GM19468 (cell line): ENCODE results near the gene RBM8A.

ENCODE experiments used
- ATAC-seq: cut with Tn5 transposase; IDR thresholded peaks from one replicate; pipeline ENCODE4 v1.9.1; 2021; ENCODE audit warnings: mild to moderate bottlenecking, moderate library complexity, moderate number of reproducible peaks; ENCODE audit not compliant: unreplicated experiment; ENCODE audit errors: extremely low read depth

Gene RBM8A

DNA sequence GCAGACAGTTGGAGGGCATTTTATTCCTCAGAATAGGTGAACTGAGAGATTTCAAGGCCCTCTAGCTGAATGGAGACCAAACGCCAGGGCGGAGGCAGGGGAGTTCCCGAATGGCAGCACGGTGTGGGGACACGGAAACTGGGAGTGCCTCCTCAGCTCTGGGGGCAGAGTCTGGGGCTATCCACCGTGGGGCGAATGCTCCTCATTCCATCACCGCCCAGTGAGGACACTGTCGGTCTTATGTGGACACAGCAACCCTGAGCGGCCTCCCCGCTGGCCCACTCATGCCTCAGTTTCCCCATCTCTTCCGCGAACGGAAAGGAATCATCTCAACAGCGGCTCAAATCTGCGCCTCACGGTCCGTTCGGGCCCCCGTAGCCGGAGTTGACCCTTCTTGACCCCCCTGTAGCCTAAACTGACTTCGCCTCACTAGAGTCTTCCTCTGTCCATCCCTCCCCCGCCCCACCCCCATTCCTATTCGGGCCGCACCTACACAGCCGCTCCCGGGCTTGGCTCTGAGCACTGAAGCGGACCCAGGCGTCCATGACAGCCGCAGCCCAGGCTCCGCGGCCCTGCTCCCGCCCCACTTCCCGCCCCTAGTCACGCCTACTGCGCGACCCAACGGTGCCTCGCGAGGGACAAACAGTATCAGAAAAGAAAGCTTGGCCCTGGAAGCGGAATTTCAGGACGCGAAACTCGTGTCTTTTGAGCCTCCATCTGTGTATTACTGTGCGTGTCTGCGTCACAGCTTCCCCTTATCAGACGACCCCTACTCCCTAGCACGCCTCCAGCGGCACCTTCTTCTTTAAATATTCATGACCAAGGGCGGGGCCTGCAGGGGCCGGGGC, 8.9 kb downstream of the RBM8A start, which contains the start of gene PEX11B:
TSS of gene PEX11B (minus strand) at position 574 of the 848 bp plus-strand sequence. CDS start at position 545, 29 bp downstream.
- ATAC-seq, result peak; percentile 66

GRCh38 chr1:145917595-145917994, 9.7 kb downstream of the RBM8A start:
- ATAC-seq, result no peak

- no peak for ATAC-seq
Measured at GRCh38 chr1:145916745-145917144, 10.5 kb downstream of the RBM8A start.

GRCh38 chr1:145912128-145912641, 15.1 kb downstream of the RBM8A start:
- ATAC-seq, result no peak

DNA sequence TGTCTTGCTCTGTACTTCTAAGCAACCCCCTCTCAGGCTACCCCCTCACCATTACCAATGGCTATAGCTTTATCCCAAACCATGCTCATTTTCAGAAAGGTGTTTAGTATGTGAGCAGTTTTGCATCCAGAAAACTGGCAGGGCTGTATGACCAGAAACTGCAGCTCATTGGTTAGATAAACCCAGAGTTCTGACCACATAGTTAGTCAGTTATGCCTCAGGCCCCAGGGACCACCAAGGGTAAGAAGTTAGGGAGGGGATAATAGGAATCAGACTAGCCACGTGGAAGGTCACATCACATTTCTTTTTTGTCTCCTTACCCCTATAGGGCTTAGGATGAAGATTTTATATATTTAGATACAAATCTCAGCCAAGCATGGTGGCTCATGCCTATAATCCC, 18.6 kb downstream of the RBM8A start:
- ATAC-seq, result no peak

- no peak for ATAC-seq
Measured at GRCh38 chr1:145906954-145907753, 20.1 kb downstream of the RBM8A start.

GRCh38 chr1:145901312-145902021, 25.8 kb downstream of the RBM8A start:
- no peak for ATAC-seq

DNA sequence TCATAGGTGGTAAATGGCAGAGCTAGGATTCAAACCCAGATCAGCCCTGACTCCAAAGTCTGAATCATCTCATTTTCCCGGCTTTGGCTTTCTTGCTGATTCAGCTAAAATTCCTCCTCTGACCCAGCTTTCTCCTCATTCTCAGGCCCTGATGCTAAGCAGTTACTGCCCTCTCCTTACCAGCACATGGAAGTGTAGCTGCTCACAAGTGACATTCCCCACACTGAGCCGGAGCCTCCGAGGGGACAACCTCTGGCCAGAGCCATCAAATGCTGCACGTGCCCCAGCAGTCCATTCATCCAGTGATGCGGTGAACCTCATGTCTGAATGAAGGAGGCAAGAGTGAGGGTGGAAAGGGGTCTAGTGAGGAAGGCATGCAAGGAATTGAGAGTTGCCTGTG, 28.5 kb downstream of the RBM8A start:
- ATAC-seq, result no peak

DNA sequence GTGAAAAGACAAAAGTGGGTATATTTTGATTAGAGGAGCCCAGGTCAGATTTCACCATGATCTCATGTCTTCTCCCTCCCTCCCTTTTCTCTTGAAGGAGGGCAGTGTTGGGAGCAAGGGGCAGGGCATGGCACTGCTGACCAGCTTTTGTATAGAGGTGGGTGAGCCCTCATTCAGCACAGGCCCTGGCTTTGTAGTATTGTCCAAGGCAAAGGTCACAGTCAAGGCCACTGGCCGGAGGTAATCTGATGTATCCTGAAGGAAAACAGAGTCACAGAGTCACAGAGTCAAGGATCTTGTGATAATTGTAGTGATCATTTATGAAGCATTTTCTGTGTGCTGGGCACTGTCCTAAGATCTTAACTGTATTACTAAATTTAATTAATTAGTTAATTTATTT, 29.3 kb downstream of the RBM8A start:
- no peak for ATAC-seq

DNA sequence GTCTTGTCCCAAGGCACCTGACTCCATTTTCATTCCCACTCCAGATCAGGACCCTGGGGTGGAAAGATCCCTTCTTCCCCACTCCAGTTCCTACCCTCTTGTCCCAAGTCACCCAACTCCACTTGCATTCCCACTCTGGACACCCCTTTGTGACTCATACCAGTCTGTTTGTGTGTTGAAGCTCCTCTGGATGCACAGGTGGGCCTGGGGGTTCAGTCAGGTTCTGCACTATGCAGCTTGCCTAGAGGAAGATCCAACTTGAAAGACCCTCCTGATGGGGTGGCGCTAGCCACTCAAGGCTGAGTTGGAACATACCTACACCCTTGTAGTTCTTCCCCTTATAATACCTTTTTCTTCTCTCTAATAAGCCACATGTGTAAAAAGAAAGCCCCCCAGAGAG, 31.8 kb downstream of the RBM8A start:
- ATAC-seq, result no peak

- ATAC-seq, result no peak
Measured at GRCh38 chr1:145893306-145894055, 33.8 kb downstream of the RBM8A start.

DNA sequence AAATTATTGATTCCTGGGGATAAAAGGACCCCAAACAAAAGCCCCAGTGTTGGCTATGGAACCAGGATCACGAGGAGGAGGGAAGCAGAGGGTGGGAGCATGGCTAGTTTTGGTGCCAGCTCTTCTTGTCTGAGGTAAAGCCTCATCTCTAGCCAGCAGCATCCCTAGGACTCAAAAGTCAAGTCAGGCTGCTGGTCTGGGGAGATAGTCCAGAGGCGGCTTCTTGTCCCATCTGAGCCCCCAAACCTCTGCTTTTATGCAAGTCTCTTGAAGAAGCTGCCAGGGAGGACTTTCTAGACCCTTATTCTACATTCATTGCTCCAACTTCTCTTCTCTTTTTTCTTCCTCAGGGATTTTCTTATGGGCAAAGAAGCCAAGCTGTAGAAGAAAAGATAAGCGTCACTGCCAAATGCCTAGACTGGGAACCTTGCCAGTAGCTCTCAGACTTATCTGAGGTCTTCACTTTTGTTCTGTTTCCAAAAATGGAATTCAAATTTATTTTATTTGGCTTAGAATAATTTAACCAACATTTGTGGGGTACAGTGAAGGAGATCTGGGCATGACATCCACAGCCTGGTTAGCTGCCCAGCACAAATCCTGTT, 34.7 kb downstream of the RBM8A start:
- no peak for ATAC-seq

GRCh38 chr1:145891587-145892485, 35.4 kb downstream of the RBM8A start:
- ATAC-seq, result no peak

DNA sequence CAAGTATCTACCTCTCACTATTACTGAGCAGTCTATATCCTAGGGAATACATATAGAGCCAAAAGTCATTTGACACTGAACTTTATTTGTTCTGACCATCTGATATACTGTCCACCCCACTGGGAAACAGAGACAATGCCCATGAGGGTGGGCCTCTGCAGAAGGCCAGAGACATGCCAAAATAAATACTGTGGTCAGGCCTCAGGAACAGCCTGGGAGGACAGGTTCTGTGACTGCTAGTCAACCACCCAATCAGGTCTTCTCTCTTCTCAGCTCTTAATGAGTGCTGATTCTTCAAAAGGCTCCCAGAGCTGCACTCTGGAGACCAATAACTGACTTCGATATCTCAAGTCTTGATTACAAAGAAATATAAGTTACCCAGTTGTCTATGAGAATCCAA, 36.1 kb downstream of the RBM8A start:
- ATAC-seq, result no peak

DNA sequence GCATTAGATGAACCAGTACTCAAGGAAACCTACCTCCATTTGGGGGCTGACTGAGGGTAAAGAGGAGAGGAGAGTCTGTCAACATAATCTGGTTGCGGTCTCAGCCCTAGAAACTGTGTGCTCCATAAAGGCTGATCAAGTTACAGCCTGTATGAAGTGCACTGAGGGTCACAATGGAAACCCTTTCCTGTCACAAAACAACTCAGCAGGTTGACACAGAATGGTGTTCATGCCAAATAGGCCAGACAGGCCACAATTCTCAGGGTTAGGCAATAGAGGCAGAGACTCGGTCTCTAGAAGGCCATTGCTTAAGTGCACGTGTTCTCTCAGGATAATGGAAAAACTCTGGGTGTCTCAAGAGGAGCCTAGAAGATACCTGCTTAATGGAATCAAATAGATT, 37.6 kb downstream of the RBM8A start:
- ATAC-seq, result no peak

DNA sequence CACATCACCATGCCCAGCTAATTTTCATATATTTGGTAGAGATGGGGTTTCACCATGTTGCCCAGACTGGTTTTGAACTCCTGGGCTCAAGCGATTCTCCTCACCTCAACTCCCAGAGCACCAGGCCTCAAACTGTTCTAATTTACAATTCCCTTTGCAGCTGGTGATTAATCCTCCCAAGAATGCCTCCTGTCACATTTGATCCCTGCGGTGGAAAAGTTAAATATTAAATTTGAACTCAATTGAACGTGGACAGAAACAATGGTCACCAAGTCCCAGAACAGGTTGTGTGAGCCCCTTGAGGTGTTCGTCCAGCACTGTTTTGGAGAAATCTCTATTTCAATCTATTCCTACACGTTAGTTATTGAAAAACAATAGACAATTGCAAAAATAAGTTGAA, 39.7 kb downstream of the RBM8A start:
- no peak for ATAC-seq

- no peak for ATAC-seq
Measured at GRCh38 chr1:145886816-145887215, 40.5 kb downstream of the RBM8A start.

DNA sequence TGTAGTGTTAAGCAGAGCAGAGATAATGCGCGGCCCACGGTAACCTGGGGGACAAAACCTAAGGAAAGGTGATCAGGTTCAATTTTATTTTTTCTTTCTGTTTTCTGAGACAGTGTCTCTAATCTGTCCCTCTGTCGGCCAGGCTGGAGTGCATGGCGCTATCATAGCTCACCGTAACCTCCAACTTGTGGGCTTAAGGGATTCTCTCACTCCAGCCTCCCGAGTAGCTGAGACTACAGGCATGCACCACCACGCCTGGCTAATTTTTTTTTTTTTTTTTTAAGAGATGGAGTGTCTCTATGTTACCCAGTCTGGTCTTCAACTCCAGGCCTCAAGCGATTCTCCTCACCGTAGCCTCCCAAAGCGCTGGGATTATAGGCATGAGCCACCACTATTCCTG, 40.9 kb downstream of the RBM8A start:
- no peak for ATAC-seq
